CD4-positive, alpha-beta memory T cell (primary cell): Measurements from ENCODE around the gene RGS3. TPM values are rescaled to one million over a fixed set of nuclear protein-coding genes. Genes with fewer than 3 reads are reported as not detected.

Experiments
- CTCF ChIA-PET: fragments of 350-600 bp; sonication (Branson Sonifier 250); formaldehyde crosslinking; loops from one replicate; lab custom pipeline; 2021; ENCODE audit warnings: inconsistent platforms; ENCODE audit not compliant: partially characterized antibody; lab: Charles Lee
- POLR2A ChIA-PET: fragments of 350-600 bp; sonication (Branson Sonifier 250); formaldehyde crosslinking; loops from one replicate; lab custom pipeline; 2021; ENCODE audit not compliant: partially characterized antibody; lab: Charles Lee
- DNase-seq, 5 donors: peaks; one replicate each; pipeline versions ENCODE4 v3.0.0 to v3.0.0-alpha.2; 2020 to 2022; ENCODE audit warnings: mixed read lengths in 1 of 5
- H3K27ac ChIP-seq: one replicate; pipeline ENCODE4 v1.7.0; 2013; ENCODE audit warnings: low read depth, low read length
- H3K27me3 ChIP-seq: 2 replicates; pipeline ENCODE4 v1.7.0; 2013; ENCODE audit warnings: mild to moderate bottlenecking, low read length, moderate library complexity; ENCODE audit not compliant: insufficient read depth
- H3K36me3 ChIP-seq: 2 replicates; pipeline ENCODE4 v1.7.0; 2013; ENCODE audit warnings: mild to moderate bottlenecking, low read length, moderate library complexity; ENCODE audit not compliant: insufficient read depth
- H3K4me1 ChIP-seq: 2 replicates; pipeline ENCODE4 v1.7.0; 2013; ENCODE audit warnings: mild to moderate bottlenecking, low read length, moderate library complexity; ENCODE audit not compliant: insufficient read depth
- H3K4me3 ChIP-seq, 2 donors: one replicate each; pipeline ENCODE4 v1.7.0; 2013; ENCODE audit warnings: low read length in 2 of 2, mild to moderate bottlenecking in 1 of 2
- H3K9me3 ChIP-seq, 2 donors: one replicate each; pipeline ENCODE4 v1.7.0; 2013; ENCODE audit warnings: low read length in 2 of 2, control low read depth in 1 of 2; ENCODE audit not compliant: control insufficient read depth in 1 of 2
- H3K27ac Mint-ChIP-seq, 7 donors: one replicate each; pipeline ENCODE4 v1.8.0; 2020 to 2021; ENCODE audit warnings: mixed read lengths in 7 of 7, mild to moderate bottlenecking in 6 of 7, inconsistent platforms in 3 of 7, moderate library complexity in 3 of 7
- H3K27me3 Mint-ChIP-seq, 2 donors: one replicate each; pipeline ENCODE4 v1.8.0; 2020 to 2021; ENCODE audit warnings: mixed read lengths in 2 of 2
- H3K36me3 Mint-ChIP-seq, 2 donors: one replicate each; pipeline ENCODE4 v1.8.0; 2020 to 2021; ENCODE audit warnings: mixed read lengths in 2 of 2, inconsistent platforms in 1 of 2, mild to moderate bottlenecking in 1 of 2
- H3K4me1 Mint-ChIP-seq, 4 donors: one replicate each; pipeline ENCODE4 v1.8.0; 2020 to 2021; ENCODE audit warnings: mixed read lengths in 4 of 4, mild to moderate bottlenecking in 1 of 4
- H3K4me3 Mint-ChIP-seq, 8 donors: one replicate each; pipeline ENCODE4 v1.8.0; 2020 to 2021; ENCODE audit warnings: mixed read lengths in 8 of 8, mild to moderate bottlenecking in 7 of 8, moderate library complexity in 6 of 8, inconsistent platforms in 3 of 8
- H3K9me3 Mint-ChIP-seq, 8 donors: one replicate each; pipeline ENCODE4 v1.8.0; 2020 to 2021; ENCODE audit warnings: mixed read lengths in 8 of 8, mild to moderate bottlenecking in 5 of 8, inconsistent platforms in 3 of 8, moderate library complexity in 1 of 8
- intact Hi-C: fragments of 100-400 bp; cut with micrococcal nuclease; formaldehyde crosslinking; loops from one replicate; pipeline ENCODE4 v1.15.1; 2023
- polyA plus RNA-seq, 2 donors: library from polyadenylated mRNA; unstranded; fragments of 300-500 nt; fragmentation: Illumina TruSeq; gene quantifications; one replicate each; pipeline ENCODE4 v1.2.3, GENCODE V29; 2021
- total RNA-seq, 2 experiments: library from RNA; stranded (reverse); gene quantifications; one replicate each; pipeline ENCODE4 v1.2.3, GENCODE V29; 2021

The RGS3 gene
- total and polyA plus RNA-seq, 4 experiments from 2014 or later: 3.4 to 23.2 (median 18.0) TPM

GRCh38 chr9:113578882-113579282 is 115.4 kb downstream of the RGS3 start:
- H3K4me3 ChIP-seq: peak overlapping the region in 1 of 2 donors; percentile 47
- H3K9me3 Mint-ChIP-seq: peaks cover 0 to 3% (median 0%) of the 10 kb centered on the region in 8 donors
- intact Hi-C loops: loop anchor here (1.0 to 2.0 kb wide), 5 partner anchors 11 to 304 kb away; partner anchors contain the start of genes C9orf43, CDC26, POLE3 and PRPF4

DNA sequence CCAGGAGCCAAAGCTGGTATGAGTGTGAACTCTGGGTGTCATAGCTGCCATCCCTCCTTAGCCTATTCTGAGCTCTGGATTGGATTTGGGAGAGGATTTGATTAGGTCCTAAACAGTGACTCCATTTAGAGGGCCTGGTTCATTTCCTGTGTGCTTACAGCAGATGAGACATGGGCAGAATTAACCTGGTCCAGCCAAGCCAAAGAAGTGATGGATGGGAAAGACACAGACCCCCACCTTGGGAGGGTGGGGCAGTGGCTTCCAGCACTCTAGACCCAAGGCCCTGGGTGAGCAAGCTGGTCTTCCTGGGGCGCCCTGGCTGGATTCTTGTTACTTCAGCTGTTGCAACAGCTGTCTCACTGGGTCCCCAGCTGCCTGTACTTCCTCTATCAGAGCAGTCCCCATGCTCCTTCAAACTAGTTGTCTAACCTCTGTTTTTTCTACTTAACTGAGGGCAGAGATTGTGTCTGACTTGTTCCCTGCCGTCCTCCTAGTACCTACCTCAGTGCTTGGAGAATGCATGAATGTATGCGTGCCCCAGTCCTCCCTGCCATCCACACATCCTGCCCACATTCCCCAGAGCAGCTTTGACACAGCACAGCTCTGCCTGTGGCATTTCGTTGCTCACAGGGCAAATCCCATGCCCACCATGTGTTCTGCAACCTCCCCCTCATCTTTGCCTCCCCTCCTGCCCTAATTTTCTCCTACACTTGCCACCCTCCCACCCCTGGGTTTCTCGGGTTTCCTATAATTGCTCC is 115.9 kb downstream of the RGS3 start:
- H3K27me3 ChIP-seq: no peaks in the 10 kb centered on the region
- ChIA-PET POLR2A (interaction anchor here (0.8 to 8.7 kb wide), 18 partner anchors 8 to 304 kb away, joined by 3 to 342 read pairs (median 4); partner anchors contain the start of genes ALAD, C9orf43, CDC26 and HDHD3), CTCF (interaction anchor here (0.7 to 17.1 kb wide), 21 partner anchors 9 to 305 kb away, joined by 3 to 322 read pairs (median 14); partner anchors contain the start of genes ALAD, C9orf43, CDC26 and POLE3)
- peaks cover 5% of the 10 kb centered on the region for H3K36me3 ChIP-seq
- H3K4me1 ChIP-seq: peaks cover 62% of the 10 kb centered on the region
- intact Hi-C loops: loop anchor here (1.0 to 2.0 kb wide), 5 partner anchors 11 to 305 kb away; partner anchors contain the start of genes C9orf43, CDC26, POLE3 and PRPF4
- H3K36me3 Mint-ChIP-seq: peaks cover 9 to 19% of the 10 kb centered on the region in 2 donors
- H3K9me3 Mint-ChIP-seq: peaks cover 0 to 3% (median 0%) of the 10 kb centered on the region in 8 donors
- peak overlapping the region; percentile 71 to 92 (median 82) for H3K4me3 Mint-ChIP-seq
- peak in 2 of 5 donors; percentile 10 to 57 for DNase-seq
- H3K27ac Mint-ChIP-seq: peak overlapping the region; percentile 88 to 97 (median 96)
- H3K4me1 Mint-ChIP-seq: peaks cover 52 to 86% (median 70%) of the 10 kb centered on the region in 4 donors
- peak overlapping the region in 1 of 2 donors; percentile 47 for H3K4me3 ChIP-seq
- H3K27ac ChIP-seq: peak overlapping the region; percentile 69
- no peaks in the 10 kb centered on the region for H3K9me3 ChIP-seq
- no peaks in the 10 kb centered on the region for H3K27me3 Mint-ChIP-seq

More at GRCh38 chr9:113578882-113579282, 115.4 kb downstream of the RGS3 start:
- Histone ChIP-seq H3K4me1 (peaks cover 65% of the 10 kb centered on the region), H3K27ac (peak overlapping the region; percentile 69), H3K27me3 (no peaks in the 10 kb centered on the region), H3K9me3 (no peaks in the 10 kb centered on the region), H3K36me3 (no peaks in the 10 kb centered on the region)
- peak overlapping the region; percentile 71 to 92 (median 82) for H3K4me3 Mint-ChIP-seq
- peak overlapping the region; percentile 88 to 97 (median 96) for H3K27ac Mint-ChIP-seq
- peaks cover 57 to 88% (median 75%) of the 10 kb centered on the region in 4 donors for H3K4me1 Mint-ChIP-seq
- H3K27me3 Mint-ChIP-seq: no peaks in the 10 kb centered on the region
- ChIA-PET CTCF (interaction anchor here (0.7 to 17.1 kb wide), 21 partner anchors 9 to 305 kb away, joined by 3 to 322 read pairs (median 14); partner anchors contain the start of genes ALAD, C9orf43, CDC26 and POLE3), POLR2A (interaction anchor here (0.8 to 8.7 kb wide), 20 partner anchors 8 to 304 kb away, joined by 3 to 342 read pairs (median 4); partner anchors contain the start of genes ALAD, C9orf43, CDC26 and HDHD3)
- H3K36me3 Mint-ChIP-seq: peaks cover 6 to 15% of the 10 kb centered on the region in 2 donors
- peak; percentile 72 to 92 (median 81) for DNase-seq

- H3K4me1 ChIP-seq: peaks cover 65% of the 10 kb centered on the region
- intact Hi-C loops: no loop called here
Measured at GRCh38 chr9:113580041-113580953, 116.8 kb downstream of the RGS3 start.

DNA sequence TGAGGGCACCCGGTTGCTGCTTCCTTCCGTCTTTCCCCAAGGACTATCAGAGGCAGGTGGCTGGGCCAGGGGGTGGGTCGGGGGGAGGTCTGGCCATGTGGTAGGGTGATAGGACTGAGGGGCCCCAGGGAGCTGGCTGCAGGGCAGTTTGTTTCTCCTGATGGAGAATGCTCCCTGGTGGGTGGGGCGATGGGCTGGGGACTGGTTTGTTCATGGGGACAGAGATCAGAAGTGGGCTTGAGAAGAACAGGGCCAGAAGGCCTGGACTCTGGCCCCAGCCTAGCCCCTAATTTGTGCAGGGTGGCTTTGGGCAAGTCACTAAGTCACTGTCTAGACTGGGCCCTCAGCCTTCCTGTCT is 117.4 kb downstream of the RGS3 start:
- no peaks in the 10 kb centered on the region for H3K27me3 Mint-ChIP-seq

More at GRCh38 chr9:113580041-113580953, 116.8 kb downstream of the RGS3 start:
- H3K9me3 ChIP-seq: no peaks in the 10 kb centered on the region
- peaks cover 18 to 27% of the 10 kb centered on the region in 2 donors for H3K36me3 Mint-ChIP-seq
- H3K4me1 Mint-ChIP-seq: peaks cover 56 to 91% (median 73%) of the 10 kb centered on the region in 4 donors
- peak; percentile 44 to 76 (median 56) for DNase-seq
- ChIA-PET CTCF (interaction anchor here (0.9 to 17.1 kb wide), 17 partner anchors 10 to 306 kb away, joined by 3 to 322 read pairs (median 16); partner anchors contain the start of genes ALAD, C9orf43, CDC26 and POLE3), POLR2A (interaction anchor here (1.3 to 8.7 kb wide), 11 partner anchors 8 to 306 kb away, joined by 3 to 342 read pairs (median 10); partner anchors contain the start of genes ALAD, C9orf43, CDC26 and POLE3)
- peaks cover 12% of the 10 kb centered on the region for H3K36me3 ChIP-seq
- peak overlapping the region; percentile 75 to 92 (median 82) for H3K4me3 Mint-ChIP-seq
- no peaks in the 10 kb centered on the region for H3K27me3 Mint-ChIP-seq
- H3K27ac ChIP-seq: peak overlapping the region; percentile 69
- peak overlapping the region in 1 of 2 donors; percentile 47 for H3K4me3 ChIP-seq
- H3K27ac Mint-ChIP-seq: peak overlapping the region; percentile 88 to 98 (median 96)
- peaks cover 0 to 3% (median 0%) of the 10 kb centered on the region in 8 donors for H3K9me3 Mint-ChIP-seq
- H3K27me3 ChIP-seq: no peaks in the 10 kb centered on the region

GRCh38 chr9:113581865-113582697 is 118.6 kb downstream of the RGS3 start:
- POLR2A ChIA-PET: interaction anchor here (0.7 to 8.7 kb wide), 16 partner anchors 9 to 307 kb away, joined by 3 to 342 read pairs (median 4); partner anchors contain the start of genes ALAD, C9orf43, CDC26 and HDHD3

More for the DNA sequence above, 117.4 kb downstream of the RGS3 start:
- Histone ChIP-seq H3K36me3 (peaks cover 12% of the 10 kb centered on the region), H3K27ac (peak overlapping the region; percentile 69), H3K4me1 (peaks cover 65% of the 10 kb centered on the region), H3K27me3 (no peaks in the 10 kb centered on the region), H3K9me3 (no peaks in the 10 kb centered on the region), H3K4me3 (peak overlapping the region; percentile 1 to 47)
- DNase-seq: no peak
- ChIA-PET POLR2A (interaction anchor here (1.4 to 8.7 kb wide), 7 partner anchors 11 to 306 kb away, joined by 4 to 342 read pairs (median 12); partner anchors contain the start of genes ALAD, C9orf43, CDC26 and POLE3), CTCF (interaction anchor here (1.7 to 17.1 kb wide), 8 partner anchors 9 to 307 kb away, joined by 12 to 322 read pairs (median 36); partner anchors contain the start of genes ALAD, CDC26 and PRPF4)
- Mint-ChIP-seq H3K4me1 (peaks cover 59 to 92% (median 72%) of the 10 kb centered on the region in 4 donors), H3K27ac (peak overlapping the region; percentile 88 to 98 (median 96)), H3K9me3 (peaks cover 0 to 3% (median 0%) of the 10 kb centered on the region in 8 donors), H3K36me3 (peaks cover 24 to 34% of the 10 kb centered on the region in 2 donors), H3K4me3 (peak overlapping the region; percentile 75 to 92 (median 82))
- intact Hi-C loops: no loop called here

More at GRCh38 chr9:113581865-113582697, 118.6 kb downstream of the RGS3 start:
- peak overlapping the region; percentile 1 to 45 for H3K4me3 ChIP-seq
- H3K36me3 ChIP-seq: peaks cover 12% of the 10 kb centered on the region
- CTCF ChIA-PET: interaction anchor here (0.6 to 17.1 kb wide), 30 partner anchors 8 to 317 kb away, joined by 3 to 322 read pairs (median 4); partner anchors contain the start of genes ALAD, C9orf43, CDC26 and POLE3
- peaks cover 0 to 3% (median 0%) of the 10 kb centered on the region in 8 donors for H3K9me3 Mint-ChIP-seq
- peaks cover 32 to 43% of the 10 kb centered on the region in 2 donors for H3K36me3 Mint-ChIP-seq
- H3K27ac ChIP-seq: peak overlapping the region; percentile 69
- intact Hi-C loops: loop anchor here (1.0 to 2.0 kb wide), 3 partner anchors 73 to 181 kb away; partner anchors contain the start of gene ALAD
- no peaks in the 10 kb centered on the region for H3K9me3 ChIP-seq
- no peaks in the 10 kb centered on the region for H3K27me3 Mint-ChIP-seq
- peak; percentile 78 to 89 (median 83) for DNase-seq
- H3K27ac Mint-ChIP-seq: peak overlapping the region; percentile 88 to 98 (median 96)
- H3K4me1 ChIP-seq: peaks cover 68% of the 10 kb centered on the region
- no peaks in the 10 kb centered on the region for H3K27me3 ChIP-seq
- peaks cover 60 to 96% (median 75%) of the 10 kb centered on the region in 4 donors for H3K4me1 Mint-ChIP-seq
- H3K4me3 Mint-ChIP-seq: peak overlapping the region; percentile 75 to 92 (median 82)
